Memory B cell (primary cell): ENCODE results near the gene RBM27.

Experiments
- ATAC-seq: fragments of 150-1000 bp; cut with Tn5 transposase; 2 replicates; pipeline ENCODE4 v1.10.0; 2021; ENCODE audit warnings: low read depth, mild to moderate bottlenecking, moderate library complexity
- DNase-seq, 2 donors: peaks; one replicate each; pipeline ENCODE4 v3.0.0; 2022; ENCODE audit warnings: low spot score in 2 of 2
- H3K27ac Mint-ChIP-seq: one replicate; pipeline ENCODE4 v1.8.0; 2022; ENCODE audit warnings: mild to moderate bottlenecking, moderate library complexity, mixed read lengths
- H3K27me3 Mint-ChIP-seq: one replicate; pipeline ENCODE4 v1.8.0; 2022; ENCODE audit warnings: mixed read lengths
- H3K36me3 Mint-ChIP-seq: one replicate; pipeline ENCODE4 v1.8.0; 2022; ENCODE audit warnings: mild to moderate bottlenecking, mixed read lengths
- H3K4me1 Mint-ChIP-seq: one replicate; pipeline ENCODE4 v1.8.0; 2022; ENCODE audit warnings: mixed read lengths
- H3K4me3 Mint-ChIP-seq: one replicate; pipeline ENCODE4 v1.8.0; 2022; ENCODE audit warnings: mild to moderate bottlenecking, moderate library complexity, mixed read lengths
- H3K9me3 Mint-ChIP-seq: one replicate; pipeline ENCODE4 v1.8.0; 2022; ENCODE audit warnings: mixed read lengths

RBM27 gene

DNA sequence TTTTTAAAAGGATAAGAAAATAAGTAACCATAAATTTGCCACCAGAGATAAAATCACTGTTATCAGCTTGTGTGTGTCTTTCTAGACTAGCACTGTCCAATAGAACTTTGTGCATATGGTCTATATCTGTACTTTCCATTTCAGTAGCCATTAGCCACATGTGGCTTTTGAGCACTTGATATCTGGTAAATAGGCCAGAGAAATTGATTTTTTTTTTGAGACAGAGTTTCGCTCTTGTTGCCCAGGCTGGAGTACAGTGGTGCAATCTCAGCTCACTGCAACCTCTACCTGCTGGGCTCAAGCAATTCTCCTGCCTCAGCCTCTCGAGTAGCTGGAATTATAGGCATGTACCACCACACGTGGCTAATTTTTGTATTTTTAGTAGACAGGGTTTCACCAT is 17.8 kb downstream of the RBM27 start:
- ATAC-seq (no peak), DNase-seq (no peak)
- H3K36me3 Mint-ChIP-seq, result peaks cover 12% of the 10 kb centered on the region
- H3K4me1 Mint-ChIP-seq, result peaks cover 7% of the 10 kb centered on the region
- H3K9me3 Mint-ChIP-seq, result no peaks in the 10 kb centered on the region
- H3K27ac Mint-ChIP-seq, result no peak overlapping the region
- H3K27me3 Mint-ChIP-seq, result no peaks in the 10 kb centered on the region
- no peak overlapping the region for H3K4me3 Mint-ChIP-seq

DNA sequence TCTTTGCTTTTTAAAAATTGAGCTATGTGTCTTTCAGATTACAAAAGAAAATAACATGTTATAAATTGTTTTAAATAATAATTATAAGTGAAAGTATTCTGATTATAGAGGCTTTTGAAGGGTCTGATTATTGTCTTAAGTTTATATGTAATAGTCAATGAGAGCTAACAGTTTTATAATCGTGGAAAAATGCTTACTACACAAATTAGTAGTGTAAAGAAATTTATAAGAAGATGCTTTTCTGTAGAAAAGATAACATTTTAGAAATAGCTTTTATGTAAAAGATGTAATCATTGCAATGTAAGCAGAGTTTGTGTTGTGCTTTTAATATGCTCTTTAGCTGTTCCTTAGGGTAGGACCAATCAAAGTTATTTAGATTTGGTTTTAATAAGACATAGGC is 18.6 kb downstream of the RBM27 start:
- DNase-seq (no peak), ATAC-seq (no peak)
- Mint-ChIP-seq H3K27me3 (no peaks in the 10 kb centered on the region), H3K4me1 (peaks cover 7% of the 10 kb centered on the region), H3K27ac (no peak overlapping the region), H3K36me3 (peaks cover 15% of the 10 kb centered on the region), H3K4me3 (no peak overlapping the region), H3K9me3 (no peaks in the 10 kb centered on the region)

DNA sequence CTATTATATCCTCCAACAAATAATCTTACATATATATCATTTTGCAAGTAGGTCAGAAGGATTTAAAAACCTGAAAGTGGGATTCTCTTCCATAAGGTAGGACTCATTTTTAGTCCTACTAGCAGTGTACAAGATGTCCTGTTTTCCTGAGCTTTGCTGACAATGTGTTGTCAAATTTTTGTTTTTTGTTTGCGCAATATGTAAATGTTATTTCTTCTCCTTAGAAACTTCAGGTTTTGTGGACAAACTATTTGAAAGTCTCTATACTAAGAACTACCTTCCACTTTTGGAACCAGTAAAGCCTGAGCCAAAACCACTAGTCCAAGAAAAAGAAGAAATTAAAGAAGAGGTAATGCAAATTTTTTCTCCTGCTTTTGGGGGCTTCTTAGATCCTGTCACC is 19.8 kb downstream of the RBM27 start:
- H3K4me1 Mint-ChIP-seq, result peaks cover 2% of the 10 kb centered on the region
- peak overlapping the region; percentile 24 for H3K27ac Mint-ChIP-seq
- ATAC-seq (no peak), DNase-seq (no peak)
- H3K9me3 Mint-ChIP-seq, result no peaks in the 10 kb centered on the region
- no peaks in the 10 kb centered on the region for H3K27me3 Mint-ChIP-seq
- H3K4me3 Mint-ChIP-seq, result no peak overlapping the region
- H3K36me3 Mint-ChIP-seq, result peaks cover 15% of the 10 kb centered on the region

DNA sequence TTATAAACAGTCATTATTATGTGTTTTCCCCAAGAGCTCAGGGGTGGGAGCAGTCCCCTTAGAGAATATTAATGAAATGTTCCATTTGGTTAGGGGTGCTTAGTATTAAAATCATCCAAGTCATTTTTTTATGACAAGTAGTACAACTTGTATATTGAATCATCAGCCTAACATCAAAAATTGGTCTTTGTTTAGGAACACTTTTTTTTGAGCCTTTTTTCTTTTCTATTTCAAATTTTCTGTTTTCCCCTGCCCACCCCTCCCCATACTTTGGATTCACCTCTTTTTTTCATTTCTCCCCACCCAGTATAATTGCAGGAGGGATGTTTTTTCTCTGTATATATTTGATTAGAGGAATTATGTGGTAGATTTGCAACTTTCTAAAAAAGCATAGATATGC is 25.8 kb downstream of the RBM27 start:
- Mint-ChIP-seq H3K4me1 (no peaks in the 10 kb centered on the region), H3K4me3 (no peak overlapping the region), H3K27ac (no peak overlapping the region), H3K27me3 (no peaks in the 10 kb centered on the region), H3K36me3 (peaks cover 26% of the 10 kb centered on the region), H3K9me3 (no peaks in the 10 kb centered on the region)
- ATAC-seq (no peak), DNase-seq (no peak)

DNA sequence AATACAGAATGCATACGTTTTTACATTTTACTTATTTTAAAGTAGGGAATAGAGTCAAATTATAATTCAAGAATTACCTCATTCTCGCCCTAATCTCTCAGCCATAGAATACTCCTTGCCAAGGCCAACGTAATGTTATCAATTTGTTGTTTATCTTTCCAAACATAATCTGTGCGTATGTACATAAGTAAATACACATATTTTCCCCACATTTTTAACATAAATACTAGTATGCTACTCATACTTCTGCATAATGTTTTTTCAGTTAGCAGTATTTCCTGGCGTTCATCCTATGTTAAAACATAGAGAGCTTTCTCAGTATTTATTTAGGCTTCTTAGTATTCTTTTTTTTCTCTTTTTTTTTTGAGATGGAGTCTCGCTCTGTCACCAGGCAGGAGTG is 28.8 kb downstream of the RBM27 start:
- H3K4me1 Mint-ChIP-seq, result no peaks in the 10 kb centered on the region
- H3K36me3 Mint-ChIP-seq, result peaks cover 28% of the 10 kb centered on the region
- H3K27me3 Mint-ChIP-seq, result no peaks in the 10 kb centered on the region
- H3K27ac Mint-ChIP-seq, result no peak overlapping the region
- no peaks in the 10 kb centered on the region for H3K9me3 Mint-ChIP-seq
- DNase-seq, result no peak
- no peak overlapping the region for H3K4me3 Mint-ChIP-seq
- no peak for ATAC-seq

DNA sequence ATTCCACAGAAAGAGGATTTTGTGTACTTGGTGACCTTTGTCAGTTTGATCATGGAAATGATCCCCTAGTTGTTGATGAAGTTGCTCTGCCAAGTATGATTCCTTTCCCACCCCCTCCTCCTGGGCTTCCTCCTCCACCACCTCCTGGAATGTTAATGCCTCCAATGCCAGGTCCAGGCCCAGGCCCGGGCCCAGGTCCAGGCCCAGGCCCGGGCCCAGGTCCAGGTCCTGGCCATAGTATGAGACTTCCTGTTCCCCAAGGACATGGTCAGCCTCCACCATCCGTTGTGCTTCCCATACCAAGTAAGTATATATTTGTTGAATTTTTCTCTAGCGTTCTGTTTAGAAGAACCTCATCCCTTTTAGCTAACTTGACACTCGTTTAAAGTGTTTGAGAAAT is 30.0 kb downstream of the RBM27 start:
- H3K27ac Mint-ChIP-seq, result no peak overlapping the region
- H3K9me3 Mint-ChIP-seq, result no peaks in the 10 kb centered on the region

DNA sequence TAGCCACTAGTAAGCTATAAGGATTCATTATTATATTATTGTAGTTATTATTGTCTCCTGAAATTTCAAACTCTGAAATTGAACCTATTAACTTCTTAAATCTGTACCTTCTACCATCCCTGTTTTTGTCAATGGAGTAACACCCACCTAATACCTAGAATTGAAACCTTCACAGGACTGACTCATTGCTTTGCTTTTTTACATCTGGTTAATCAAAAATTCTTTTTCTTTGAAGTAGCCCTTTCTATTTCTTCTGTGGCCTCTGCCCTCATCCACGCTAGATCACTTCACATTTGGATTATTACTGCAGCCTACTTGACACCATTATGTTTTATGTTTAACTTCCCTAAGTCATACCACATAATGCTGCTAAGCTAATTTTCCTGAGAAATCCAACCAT is 35.6 kb downstream of the RBM27 start:
- no peaks in the 10 kb centered on the region for H3K27me3 Mint-ChIP-seq
- peak overlapping the region; percentile 15 for H3K27ac Mint-ChIP-seq
- H3K4me3 Mint-ChIP-seq, result no peak overlapping the region
- peaks cover 24% of the 10 kb centered on the region for H3K36me3 Mint-ChIP-seq
- no peaks in the 10 kb centered on the region for H3K9me3 Mint-ChIP-seq
- DNase-seq (no peak), ATAC-seq (no peak)
- H3K4me1 Mint-ChIP-seq, result no peaks in the 10 kb centered on the region

More for the DNA sequence above, 30.0 kb downstream of the RBM27 start:
- DNase-seq (no peak), ATAC-seq (no peak)
- peaks cover 32% of the 10 kb centered on the region for H3K36me3 Mint-ChIP-seq
- no peak overlapping the region for H3K4me3 Mint-ChIP-seq
- H3K27me3 Mint-ChIP-seq, result no peaks in the 10 kb centered on the region
- H3K4me1 Mint-ChIP-seq, result no peaks in the 10 kb centered on the region

DNA sequence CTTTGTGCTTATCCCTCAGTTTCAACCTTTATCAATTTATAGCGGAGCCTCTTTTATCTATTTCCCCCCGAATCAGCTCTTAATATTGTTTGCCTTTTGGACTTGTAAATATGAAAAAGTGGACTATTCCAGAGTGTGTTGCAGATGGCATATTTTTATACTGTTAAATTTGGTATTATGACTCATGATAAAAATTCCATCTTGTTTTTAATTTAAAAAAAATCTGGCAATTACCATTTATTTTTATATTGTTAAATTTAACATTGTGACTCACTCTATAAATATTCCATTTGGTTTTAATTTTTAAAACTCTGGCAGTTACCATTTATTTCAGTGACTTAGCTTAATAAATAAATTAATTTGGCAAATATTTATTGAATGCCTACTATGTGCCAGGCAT is 37.5 kb downstream of the RBM27 start:
- H3K27ac Mint-ChIP-seq, result no peak overlapping the region
- no peaks in the 10 kb centered on the region for H3K9me3 Mint-ChIP-seq
- no peak for DNase-seq
- H3K4me3 Mint-ChIP-seq, result no peak overlapping the region
- H3K36me3 Mint-ChIP-seq, result peaks cover 30% of the 10 kb centered on the region
- ATAC-seq, result no peak
- no peaks in the 10 kb centered on the region for H3K27me3 Mint-ChIP-seq
- no peaks in the 10 kb centered on the region for H3K4me1 Mint-ChIP-seq

DNA sequence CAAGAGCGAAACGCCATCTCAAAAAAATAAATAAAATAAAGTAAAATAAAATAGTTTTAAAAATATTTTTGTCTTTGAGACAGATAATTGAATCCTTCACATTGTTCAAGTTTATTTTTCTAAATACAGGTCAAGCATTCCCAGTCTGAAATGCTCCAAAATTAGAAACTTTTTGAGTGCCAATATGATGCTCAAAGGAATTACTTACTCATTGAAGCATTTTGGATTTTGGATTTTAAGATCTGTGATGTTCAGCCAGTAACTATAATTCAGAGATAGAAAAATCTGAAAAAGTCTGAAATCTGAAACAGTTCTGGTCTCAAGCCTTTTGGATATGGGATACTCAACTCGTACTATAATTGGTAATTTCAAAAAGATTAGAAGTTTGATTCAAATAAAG is 39.8 kb downstream of the RBM27 start:
- ATAC-seq, result no peak
- Mint-ChIP-seq H3K4me1 (peaks cover 4% of the 10 kb centered on the region), H3K27me3 (no peaks in the 10 kb centered on the region), H3K9me3 (no peaks in the 10 kb centered on the region), H3K36me3 (peaks cover 23% of the 10 kb centered on the region), H3K27ac (no peak overlapping the region), H3K4me3 (no peak overlapping the region)
- DNase-seq, result no peak

DNA sequence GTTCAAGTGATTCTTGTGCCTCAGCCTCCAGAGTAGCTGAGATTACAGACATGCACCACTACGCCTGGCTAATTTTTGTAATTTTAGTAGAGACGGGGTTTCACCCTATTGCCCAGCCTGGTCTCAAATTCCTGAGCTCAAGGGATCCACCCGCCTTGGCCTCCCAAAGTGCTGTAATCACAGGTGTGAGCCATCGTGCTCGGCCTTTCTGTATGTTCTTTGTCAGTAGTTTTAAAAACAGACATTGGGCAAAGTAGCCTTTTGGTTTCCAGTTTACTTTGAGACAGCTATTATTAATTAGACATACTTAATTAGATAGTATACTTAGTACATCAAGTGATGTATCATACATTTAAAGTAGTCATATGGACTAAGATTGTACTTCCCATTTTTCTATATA is 45.2 kb downstream of the RBM27 start:
- ATAC-seq, result no peak
- no peak overlapping the region for H3K27ac Mint-ChIP-seq
- DNase-seq, result no peak
- no peaks in the 10 kb centered on the region for H3K9me3 Mint-ChIP-seq
- H3K4me3 Mint-ChIP-seq, result no peak overlapping the region
- H3K4me1 Mint-ChIP-seq, result peaks cover 4% of the 10 kb centered on the region
- H3K36me3 Mint-ChIP-seq, result peaks cover 25% of the 10 kb centered on the region
- H3K27me3 Mint-ChIP-seq, result no peaks in the 10 kb centered on the region

DNA sequence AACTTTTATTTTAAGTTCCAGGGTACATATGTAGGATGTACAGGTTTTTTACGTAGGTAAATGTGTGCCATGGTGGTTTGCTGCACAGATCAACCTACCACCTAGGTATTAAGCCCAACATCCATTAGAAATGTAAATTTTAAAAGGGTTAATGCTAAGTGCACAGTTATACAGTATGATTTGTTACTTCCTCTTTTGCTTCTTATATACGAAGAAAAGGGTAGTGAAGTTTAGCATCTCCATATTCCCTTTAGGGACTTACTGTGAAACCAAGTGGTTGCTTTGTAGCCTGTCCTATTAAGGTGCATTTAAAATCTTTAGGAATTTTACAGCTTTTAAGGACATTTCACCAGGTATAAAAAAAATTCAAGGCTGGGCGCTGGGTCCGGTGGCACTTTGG is 46.4 kb downstream of the RBM27 start:
- no peak overlapping the region for H3K4me3 Mint-ChIP-seq
- H3K36me3 Mint-ChIP-seq, result peaks cover 25% of the 10 kb centered on the region
- peaks cover 4% of the 10 kb centered on the region for H3K4me1 Mint-ChIP-seq
- ATAC-seq, result peak; percentile 97
- no peaks in the 10 kb centered on the region for H3K27me3 Mint-ChIP-seq
- peak in 1 of 2 donors; percentile 3 for DNase-seq
- H3K9me3 Mint-ChIP-seq, result no peaks in the 10 kb centered on the region
- H3K27ac Mint-ChIP-seq, result no peak overlapping the region
